Liver (tissue), 9 donors: ENCODE measurements around the gene SURF2. TPM values are rescaled to one million over a fixed set of nuclear protein-coding genes. Genes with fewer than 3 reads are reported as not detected.

ENCODE experiments used
- DNase-seq: peaks from one replicate; pipeline ENCODE4 v3.0.0-alpha.2; 2017; ENCODE audit warnings: low spot score
- H3K27ac ChIP-seq, 2 donors: one replicate each; pipeline ENCODE4 v1.7.0; 2013; ENCODE audit warnings: inconsistent platforms in 2 of 2, low read length in 2 of 2, control low read depth in 1 of 2, low read depth in 1 of 2, mild to moderate bottlenecking in 1 of 2
- H3K27me3 ChIP-seq, 4 donors: one replicate each; pipeline versions ENCODE4 v1.6.1 to v1.7.0; 2013; ENCODE audit warnings: low read length in 3 of 4, inconsistent platforms in 1 of 4, mild to moderate bottlenecking in 1 of 4, moderate library complexity in 1 of 4; ENCODE audit not compliant: control insufficient read depth in 4 of 4, insufficient read depth in 4 of 4
- H3K36me3 ChIP-seq, 4 donors: one replicate each; pipeline versions ENCODE4 v1.6.1 to v1.7.0; 2013; ENCODE audit warnings: low read length in 3 of 4, mild to moderate bottlenecking in 3 of 4, low read depth in 1 of 4, moderate library complexity in 1 of 4; ENCODE audit not compliant: control insufficient read depth in 4 of 4, insufficient read depth in 3 of 4
- H3K4me1 ChIP-seq, 4 donors: one replicate each; pipeline versions ENCODE4 v1.6.1 to v1.7.0; 2013; ENCODE audit warnings: low read length in 3 of 4, mild to moderate bottlenecking in 3 of 4, moderate library complexity in 1 of 4; ENCODE audit not compliant: control insufficient read depth in 4 of 4, insufficient read depth in 4 of 4
- H3K4me3 ChIP-seq, 3 donors: one replicate each; pipeline versions ENCODE4 v1.6.1 to v1.7.0; 2013; ENCODE audit warnings: low read length in 3 of 3, control low read depth in 1 of 3, low read depth in 1 of 3, mild to moderate bottlenecking in 1 of 3
- H3K9ac ChIP-seq, 2 donors: one replicate each; pipeline ENCODE4 v1.7.0; 2013; ENCODE audit warnings: low read length in 2 of 2, mild to moderate bottlenecking in 2 of 2, moderate library complexity in 2 of 2, control low read depth in 1 of 2, low read depth in 1 of 2
- H3K9me3 ChIP-seq, 4 donors: one replicate each; pipeline versions ENCODE4 v1.6.1 to v1.7.0; 2013; ENCODE audit warnings: low read length in 3 of 4; ENCODE audit not compliant: control insufficient read depth in 4 of 4
- EGR1 ChIP-seq, 2 donors: IDR thresholded peaks; 2 replicates each; pipeline ENCODE4 v1.6.1; 2016 to 2018; ENCODE audit warnings: antibody characterized with exemption in 2 of 2, low read depth in 2 of 2
- FOXA1 ChIP-seq: IDR thresholded peaks from 2 replicates; pipeline ENCODE4 v1.6.1; 2016; ENCODE audit warnings: antibody characterized with exemption
- FOXA2 ChIP-seq: IDR thresholded peaks from 2 replicates; pipeline ENCODE4 v1.6.1; 2016; ENCODE audit warnings: antibody characterized with exemption
- GABPA ChIP-seq, 2 donors: IDR thresholded peaks in 1 of 2; conservative IDR thresholded peaks in 1 of 2; 2 replicates each; pipeline ENCODE4 v1.6.1; 2016; ENCODE audit warnings: antibody characterized with exemption in 2 of 2, mild to moderate bottlenecking in 1 of 2, moderate library complexity in 1 of 2
- HNF4G ChIP-seq: IDR thresholded peaks from 2 replicates; pipeline ENCODE4 v1.6.1; 2016; ENCODE audit warnings: antibody characterized with exemption
- NR2F2 ChIP-seq: IDR thresholded peaks from 2 replicates; pipeline ENCODE4 v1.6.1; 2016; ENCODE audit warnings: antibody characterized with exemption
- RAD21 ChIP-seq, 2 donors: IDR thresholded peaks; 2 replicates each; pipeline ENCODE4 v1.6.1; 2016; ENCODE audit warnings: antibody characterized with exemption in 2 of 2, mild to moderate bottlenecking in 2 of 2
- RXRA ChIP-seq, 2 donors: IDR thresholded peaks; 2 replicates each; pipeline ENCODE4 v1.6.1; 2017 to 2018; ENCODE audit warnings: antibody characterized with exemption in 2 of 2, mild to moderate bottlenecking in 1 of 2
- SP1 ChIP-seq: IDR thresholded peaks from 2 replicates; pipeline ENCODE4 v1.6.1; 2018; ENCODE audit warnings: antibody characterized with exemption, mild to moderate bottlenecking
- TAF1 ChIP-seq: conservative IDR thresholded peaks from 2 replicates; pipeline ENCODE4 v1.6.1; 2016; ENCODE audit warnings: antibody characterized with exemption, mild to moderate bottlenecking
- YY1 ChIP-seq: IDR thresholded peaks from 2 replicates; pipeline ENCODE4 v1.6.1; 2016; ENCODE audit warnings: antibody characterized with exemption, mild to moderate bottlenecking
- WGBS: extraction: QIAGEN DNeasy Blood & Tissue Kit; methylation state at CpG from one replicate; pipeline ENCODE4 v1.1.7; 2013; 5-methylcytosine and 5-hydroxymethylcytosine counted together
- polyA plus RNA-seq, 2 donors: library from polyadenylated mRNA; stranded (reverse) in 1 of 2; unstranded in 1 of 2; fragments of 200-250 nt in 1 of 2; fragments of >200 nt in 1 of 2; fragmentation: Nextera tagmentation in 1 of 2; extraction: Ambion mirVana in 1 of 2; gene quantifications; one replicate each; pipeline versions ENCODE4 v1.2.1 to v1.2.3, GENCODE V29; 2013 to 2015
- total RNA-seq, 2 donors: library from RNA; depleted of rRNA; stranded (reverse); fragments of >200 nt; gene quantifications; one replicate each; pipeline ENCODE4 v1.2.3, GENCODE V29; 2014
- TF ChIP-seq, protein P1 (sequence below): fragments of 150-350 bp; IDR thresholded peaks from 2 replicates; pipeline ENCODE4 v1.5.1; 2017; ENCODE audit warnings: improper control_type of control experiment, low read depth, low read length; ENCODE audit not compliant: missing input control
- TF ChIP-seq, protein P2 (sequence below): IDR thresholded peaks from 2 replicates; pipeline ENCODE4 v1.6.1; 2016; ENCODE audit warnings: antibody characterized with exemption
- TF ChIP-seq, protein P3 (sequence below): IDR thresholded peaks from 2 replicates; pipeline ENCODE4 v1.6.1; 2016; ENCODE audit warnings: antibody characterized with exemption, mild to moderate bottlenecking
- TF ChIP-seq, protein P4 (sequence below): IDR thresholded peaks from 2 replicates; pipeline ENCODE4 v1.6.1; 2016; ENCODE audit warnings: antibody characterized with exemption
- TF ChIP-seq, protein P5 (sequence below): IDR thresholded peaks from 2 replicates; pipeline ENCODE4 v1.6.1; 2016; ENCODE audit warnings: antibody characterized with exemption
- donor health status: healthy.
- donor health status: healthy.
- donor health status: healthy.
- donor health status: healthy.
- donor health status: healthy.

Gene SURF2
- total and polyA plus RNA-seq, 4 donors, result 6.0 to 15.8 (median 13.7) TPM

DNA sequence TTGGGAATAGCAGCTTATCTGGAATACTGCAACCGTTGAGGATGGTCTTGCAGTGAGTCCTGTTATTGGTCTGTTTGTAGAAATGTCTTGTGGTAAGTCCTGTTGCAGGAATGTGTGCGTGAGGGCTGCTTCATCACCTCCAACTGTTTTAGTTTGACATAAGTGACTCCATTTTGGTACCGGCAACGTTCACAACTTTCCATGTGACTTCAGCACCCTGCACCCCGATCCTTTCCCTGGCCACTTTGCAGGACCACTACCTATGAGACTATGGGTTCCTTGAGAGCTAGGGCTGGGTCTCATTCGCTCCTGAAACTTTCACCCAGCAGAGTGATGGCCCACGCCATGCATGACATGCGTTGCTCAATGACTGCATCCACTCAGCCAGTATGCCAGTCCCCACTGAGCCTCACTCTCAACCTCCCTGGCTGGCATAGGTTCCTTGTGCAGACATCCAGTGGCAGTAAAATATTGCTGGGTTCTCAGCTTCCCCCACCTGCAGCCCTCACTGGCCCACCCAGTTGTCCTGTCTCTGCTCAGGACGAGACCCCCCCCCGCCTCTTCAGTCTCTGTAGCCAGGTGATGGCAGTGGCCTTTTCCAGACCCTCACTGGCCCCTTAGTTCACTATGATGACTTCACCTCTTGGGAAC lies 28.4 kb upstream of the SURF2 start:
- 93% methylated on average over 10 of the region's 10 CpGs for WGBS
- Histone ChIP-seq H3K27me3 (no peaks in the 10 kb centered on the region), H3K36me3 (peaks cover 15 to 25% (median 19%) of the 10 kb centered on the region in 4 donors), H3K9ac (no peak overlapping the region), H3K27ac (no peak overlapping the region), H3K9me3 (no peaks in the 10 kb centered on the region), H3K4me1 (no peaks in the 10 kb centered on the region), H3K4me3 (no peak overlapping the region)
- TF ChIP-seq, protein P1, sequence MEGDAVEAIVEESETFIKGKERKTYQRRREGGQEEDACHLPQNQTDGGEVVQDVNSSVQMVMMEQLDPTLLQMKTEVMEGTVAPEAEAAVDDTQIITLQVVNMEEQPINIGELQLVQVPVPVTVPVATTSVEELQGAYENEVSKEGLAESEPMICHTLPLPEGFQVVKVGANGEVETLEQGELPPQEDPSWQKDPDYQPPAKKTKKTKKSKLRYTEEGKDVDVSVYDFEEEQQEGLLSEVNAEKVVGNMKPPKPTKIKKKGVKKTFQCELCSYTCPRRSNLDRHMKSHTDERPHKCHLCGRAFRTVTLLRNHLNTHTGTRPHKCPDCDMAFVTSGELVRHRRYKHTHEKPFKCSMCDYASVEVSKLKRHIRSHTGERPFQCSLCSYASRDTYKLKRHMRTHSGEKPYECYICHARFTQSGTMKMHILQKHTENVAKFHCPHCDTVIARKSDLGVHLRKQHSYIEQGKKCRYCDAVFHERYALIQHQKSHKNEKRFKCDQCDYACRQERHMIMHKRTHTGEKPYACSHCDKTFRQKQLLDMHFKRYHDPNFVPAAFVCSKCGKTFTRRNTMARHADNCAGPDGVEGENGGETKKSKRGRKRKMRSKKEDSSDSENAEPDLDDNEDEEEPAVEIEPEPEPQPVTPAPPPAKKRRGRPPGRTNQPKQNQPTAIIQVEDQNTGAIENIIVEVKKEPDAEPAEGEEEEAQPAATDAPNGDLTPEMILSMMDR, result no peak
- TF ChIP-seq RAD21 (IDR thresholded peaks at IDR 0.05) (no peak), GABPA (IDR thresholded peaks at IDR 0.05 in 1 of 2, conservative IDR thresholded peaks at IDR 0.05 in 1 of 2) (no peak), RXRA (IDR thresholded peaks at IDR 0.05) (no peak), FOXA1 (no peak), EGR1 (IDR thresholded peaks at IDR 0.05; ENCODE audit: low read depth in 2 of 2) (no peak), YY1 (no peak), HNF4G (no peak), FOXA2 (no peak), TAF1 (no peak), NR2F2 (no peak), SP1 (no peak)
- TF ChIP-seq, protein P2, sequence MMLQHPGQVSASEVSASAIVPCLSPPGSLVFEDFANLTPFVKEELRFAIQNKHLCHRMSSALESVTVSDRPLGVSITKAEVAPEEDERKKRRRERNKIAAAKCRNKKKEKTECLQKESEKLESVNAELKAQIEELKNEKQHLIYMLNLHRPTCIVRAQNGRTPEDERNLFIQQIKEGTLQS, result no peak
- TF ChIP-seq, protein P3, sequence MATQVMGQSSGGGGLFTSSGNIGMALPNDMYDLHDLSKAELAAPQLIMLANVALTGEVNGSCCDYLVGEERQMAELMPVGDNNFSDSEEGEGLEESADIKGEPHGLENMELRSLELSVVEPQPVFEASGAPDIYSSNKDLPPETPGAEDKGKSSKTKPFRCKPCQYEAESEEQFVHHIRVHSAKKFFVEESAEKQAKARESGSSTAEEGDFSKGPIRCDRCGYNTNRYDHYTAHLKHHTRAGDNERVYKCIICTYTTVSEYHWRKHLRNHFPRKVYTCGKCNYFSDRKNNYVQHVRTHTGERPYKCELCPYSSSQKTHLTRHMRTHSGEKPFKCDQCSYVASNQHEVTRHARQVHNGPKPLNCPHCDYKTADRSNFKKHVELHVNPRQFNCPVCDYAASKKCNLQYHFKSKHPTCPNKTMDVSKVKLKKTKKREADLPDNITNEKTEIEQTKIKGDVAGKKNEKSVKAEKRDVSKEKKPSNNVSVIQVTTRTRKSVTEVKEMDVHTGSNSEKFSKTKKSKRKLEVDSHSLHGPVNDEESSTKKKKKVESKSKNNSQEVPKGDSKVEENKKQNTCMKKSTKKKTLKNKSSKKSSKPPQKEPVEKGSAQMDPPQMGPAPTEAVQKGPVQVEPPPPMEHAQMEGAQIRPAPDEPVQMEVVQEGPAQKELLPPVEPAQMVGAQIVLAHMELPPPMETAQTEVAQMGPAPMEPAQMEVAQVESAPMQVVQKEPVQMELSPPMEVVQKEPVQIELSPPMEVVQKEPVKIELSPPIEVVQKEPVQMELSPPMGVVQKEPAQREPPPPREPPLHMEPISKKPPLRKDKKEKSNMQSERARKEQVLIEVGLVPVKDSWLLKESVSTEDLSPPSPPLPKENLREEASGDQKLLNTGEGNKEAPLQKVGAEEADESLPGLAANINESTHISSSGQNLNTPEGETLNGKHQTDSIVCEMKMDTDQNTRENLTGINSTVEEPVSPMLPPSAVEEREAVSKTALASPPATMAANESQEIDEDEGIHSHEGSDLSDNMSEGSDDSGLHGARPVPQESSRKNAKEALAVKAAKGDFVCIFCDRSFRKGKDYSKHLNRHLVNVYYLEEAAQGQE, result no peak
- TF ChIP-seq, protein P4, sequence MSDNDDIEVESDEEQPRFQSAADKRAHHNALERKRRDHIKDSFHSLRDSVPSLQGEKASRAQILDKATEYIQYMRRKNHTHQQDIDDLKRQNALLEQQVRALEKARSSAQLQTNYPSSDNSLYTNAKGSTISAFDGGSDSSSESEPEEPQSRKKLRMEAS, result no peak
- TF ChIP-seq, protein P5, sequence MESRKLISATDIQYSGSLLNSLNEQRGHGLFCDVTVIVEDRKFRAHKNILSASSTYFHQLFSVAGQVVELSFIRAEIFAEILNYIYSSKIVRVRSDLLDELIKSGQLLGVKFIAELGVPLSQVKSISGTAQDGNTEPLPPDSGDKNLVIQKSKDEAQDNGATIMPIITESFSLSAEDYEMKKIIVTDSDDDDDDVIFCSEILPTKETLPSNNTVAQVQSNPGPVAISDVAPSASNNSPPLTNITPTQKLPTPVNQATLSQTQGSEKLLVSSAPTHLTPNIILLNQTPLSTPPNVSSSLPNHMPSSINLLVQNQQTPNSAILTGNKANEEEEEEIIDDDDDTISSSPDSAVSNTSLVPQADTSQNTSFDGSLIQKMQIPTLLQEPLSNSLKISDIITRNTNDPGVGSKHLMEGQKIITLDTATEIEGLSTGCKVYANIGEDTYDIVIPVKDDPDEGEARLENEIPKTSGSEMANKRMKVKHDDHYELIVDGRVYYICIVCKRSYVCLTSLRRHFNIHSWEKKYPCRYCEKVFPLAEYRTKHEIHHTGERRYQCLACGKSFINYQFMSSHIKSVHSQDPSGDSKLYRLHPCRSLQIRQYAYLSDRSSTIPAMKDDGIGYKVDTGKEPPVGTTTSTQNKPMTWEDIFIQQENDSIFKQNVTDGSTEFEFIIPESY, result no peak
- no peak for DNase-seq
